Activated naive CD4-positive, alpha-beta T cell treated with anti-CD3 and anti-CD28 coated beads, Interleukin-2, amount 10 ng/mL, durations not matched to agents 7 days and 5 days (primary cell): ENCODE measurements around the gene MACC1.

Experiments
- CTCF ChIA-PET: fragments of 350-600 bp; sonication (Branson Sonifier 250); formaldehyde crosslinking; loops from one replicate; lab custom pipeline; 2021; ENCODE audit warnings: antibody characterized with exemption; lab: Charles Lee
- DNase-seq: peaks from one replicate; pipeline ENCODE4 v3.0.0-alpha.2; 2020
- H3K27ac Mint-ChIP-seq: one replicate; pipeline ENCODE4 v1.8.0; 2021; ENCODE audit warnings: mild to moderate bottlenecking, moderate library complexity, mixed read lengths
- H3K27me3 Mint-ChIP-seq: one replicate; pipeline ENCODE4 v1.8.0; 2021; ENCODE audit warnings: mild to moderate bottlenecking, mixed read lengths
- H3K36me3 Mint-ChIP-seq: one replicate; pipeline ENCODE4 v1.8.0; 2021; ENCODE audit warnings: mixed read lengths
- H3K4me1 Mint-ChIP-seq: one replicate; pipeline ENCODE4 v1.8.0; 2021; ENCODE audit warnings: mixed read lengths
- H3K4me3 Mint-ChIP-seq: one replicate; pipeline ENCODE4 v1.8.0; 2021; ENCODE audit warnings: mild to moderate bottlenecking, moderate library complexity, mixed read lengths
- H3K9me3 Mint-ChIP-seq: one replicate; pipeline ENCODE4 v1.8.0; 2021; ENCODE audit warnings: mixed read lengths

Gene MACC1

GRCh38 chr7:20158684-20159083, 58.5 kb downstream of the MACC1 start:
- Mint-ChIP-seq H3K4me3 (no peak overlapping the region), H3K27ac (no peak overlapping the region), H3K4me1 (no peaks in the 10 kb centered on the region), H3K36me3 (no peaks in the 10 kb centered on the region), H3K9me3 (no peaks in the 10 kb centered on the region), H3K27me3 (no peaks in the 10 kb centered on the region)
- CTCF ChIA-PET, result no interaction called here
- no peak for DNase-seq

DNA sequence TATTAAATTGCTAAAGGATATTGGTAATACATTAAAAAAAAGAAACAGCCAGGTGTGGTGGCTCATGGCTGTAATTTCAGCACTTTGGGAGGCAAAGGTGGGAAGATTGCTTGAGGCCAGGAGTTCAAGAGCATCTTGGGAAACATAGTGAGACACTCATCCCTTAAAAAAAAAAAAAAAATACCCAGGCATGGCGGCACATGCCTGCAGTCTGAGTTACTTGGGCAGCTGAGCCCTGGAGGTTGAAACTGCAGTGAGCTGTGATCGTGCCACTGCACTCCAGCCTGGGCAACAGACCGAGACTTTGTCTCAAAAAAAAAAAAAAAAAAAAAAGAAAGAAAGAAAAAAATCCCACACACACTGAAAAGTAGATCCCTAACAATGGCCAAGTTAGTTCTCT, 59.7 kb downstream of the MACC1 start:
- CTCF ChIA-PET, result interaction anchor here (0.6 kb wide), 1 partner anchor 845 kb away, joined by 3 read pairs; no protein-coding TSS in a partner anchor
- Mint-ChIP-seq H3K27ac (no peak overlapping the region), H3K27me3 (no peaks in the 10 kb centered on the region)

GRCh38 chr7:20153999-20154398, 63.2 kb downstream of the MACC1 start:
- H3K4me1 Mint-ChIP-seq, result no peaks in the 10 kb centered on the region
- H3K27me3 Mint-ChIP-seq, result no peaks in the 10 kb centered on the region
- H3K4me3 Mint-ChIP-seq, result no peak overlapping the region
- CTCF ChIA-PET, result no interaction called here
- H3K9me3 Mint-ChIP-seq, result no peaks in the 10 kb centered on the region
- DNase-seq, result no peak
- H3K36me3 Mint-ChIP-seq, result no peaks in the 10 kb centered on the region
- no peak overlapping the region for H3K27ac Mint-ChIP-seq

More for the DNA sequence above, 59.7 kb downstream of the MACC1 start:
- no peaks in the 10 kb centered on the region for H3K9me3 Mint-ChIP-seq
- DNase-seq, result no peak
- H3K4me3 Mint-ChIP-seq, result no peak overlapping the region
- H3K36me3 Mint-ChIP-seq, result no peaks in the 10 kb centered on the region
- no peaks in the 10 kb centered on the region for H3K4me1 Mint-ChIP-seq

DNA sequence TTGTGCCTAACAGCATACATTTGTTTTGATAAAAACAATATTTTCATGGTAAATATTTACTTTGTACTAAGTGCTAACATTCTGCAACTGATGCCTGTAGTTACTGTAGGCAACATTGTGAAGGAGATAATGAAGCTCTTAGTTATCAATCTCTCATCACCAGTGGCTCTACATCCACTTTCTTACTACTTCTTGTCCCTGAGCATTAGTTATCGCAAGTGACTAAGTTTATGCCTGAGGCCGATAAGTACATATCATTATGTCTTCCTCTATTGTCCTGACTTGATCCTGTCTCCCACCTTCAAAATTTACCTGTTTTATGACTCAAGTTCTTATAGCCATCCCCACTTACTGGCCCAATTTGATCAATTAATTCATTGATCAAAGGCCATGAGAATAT, 63.6 kb downstream of the MACC1 start:
- Mint-ChIP-seq H3K27me3 (no peaks in the 10 kb centered on the region), H3K27ac (no peak overlapping the region), H3K4me1 (no peaks in the 10 kb centered on the region), H3K9me3 (no peaks in the 10 kb centered on the region), H3K36me3 (no peaks in the 10 kb centered on the region), H3K4me3 (no peak overlapping the region)
- CTCF ChIA-PET, result no interaction called here
- DNase-seq, result no peak

- Mint-ChIP-seq H3K4me3 (no peak overlapping the region), H3K27me3 (no peaks in the 10 kb centered on the region), H3K27ac (no peak overlapping the region), H3K4me1 (no peaks in the 10 kb centered on the region), H3K36me3 (no peaks in the 10 kb centered on the region), H3K9me3 (no peaks in the 10 kb centered on the region)
- CTCF ChIA-PET, result no interaction called here
- no peak for DNase-seq
Measured at GRCh38 chr7:20152511-20152910, 64.7 kb downstream of the MACC1 start.

GRCh38 chr7:20151708-20152456, 65.3 kb downstream of the MACC1 start:
- H3K27ac Mint-ChIP-seq, result no peak overlapping the region
- no peaks in the 10 kb centered on the region for H3K4me1 Mint-ChIP-seq
- no peaks in the 10 kb centered on the region for H3K9me3 Mint-ChIP-seq
- DNase-seq, result no peak
- no peaks in the 10 kb centered on the region for H3K36me3 Mint-ChIP-seq
- H3K4me3 Mint-ChIP-seq, result no peak overlapping the region
- CTCF ChIA-PET, result no interaction called here
- no peaks in the 10 kb centered on the region for H3K27me3 Mint-ChIP-seq

GRCh38 chr7:20146451-20146850, 70.7 kb downstream of the MACC1 start:
- H3K4me3 Mint-ChIP-seq, result no peak overlapping the region
- H3K27me3 Mint-ChIP-seq, result no peaks in the 10 kb centered on the region
- CTCF ChIA-PET, result no interaction called here
- no peaks in the 10 kb centered on the region for H3K4me1 Mint-ChIP-seq
- DNase-seq, result no peak
- no peak overlapping the region for H3K27ac Mint-ChIP-seq
- no peaks in the 10 kb centered on the region for H3K9me3 Mint-ChIP-seq
- H3K36me3 Mint-ChIP-seq, result no peaks in the 10 kb centered on the region

DNA sequence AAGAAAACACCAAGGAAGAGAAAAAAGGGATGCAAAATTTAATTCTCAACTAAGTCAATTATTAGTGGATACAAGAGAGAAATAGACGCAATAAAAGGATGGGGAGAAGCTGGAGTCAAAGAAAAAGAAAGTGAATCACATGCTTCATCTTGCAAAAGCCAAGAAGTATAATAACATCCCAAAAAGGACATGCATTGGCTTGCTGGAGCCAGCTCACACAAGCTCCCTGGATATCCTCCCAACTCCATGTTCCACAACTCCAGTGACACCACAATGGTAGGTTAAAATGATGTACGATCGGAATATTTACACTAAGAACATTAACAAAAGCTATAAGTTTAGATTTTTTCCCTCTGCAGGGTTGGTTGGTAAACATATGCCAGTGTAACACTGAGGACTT, 72.4 kb downstream of the MACC1 start:
- H3K27me3 Mint-ChIP-seq, result no peaks in the 10 kb centered on the region
- CTCF ChIA-PET, result no interaction called here
- H3K4me1 Mint-ChIP-seq, result no peaks in the 10 kb centered on the region
- no peaks in the 10 kb centered on the region for H3K9me3 Mint-ChIP-seq
- no peak overlapping the region for H3K27ac Mint-ChIP-seq
- H3K36me3 Mint-ChIP-seq, result no peaks in the 10 kb centered on the region
- no peak for DNase-seq
- H3K4me3 Mint-ChIP-seq, result no peak overlapping the region

DNA sequence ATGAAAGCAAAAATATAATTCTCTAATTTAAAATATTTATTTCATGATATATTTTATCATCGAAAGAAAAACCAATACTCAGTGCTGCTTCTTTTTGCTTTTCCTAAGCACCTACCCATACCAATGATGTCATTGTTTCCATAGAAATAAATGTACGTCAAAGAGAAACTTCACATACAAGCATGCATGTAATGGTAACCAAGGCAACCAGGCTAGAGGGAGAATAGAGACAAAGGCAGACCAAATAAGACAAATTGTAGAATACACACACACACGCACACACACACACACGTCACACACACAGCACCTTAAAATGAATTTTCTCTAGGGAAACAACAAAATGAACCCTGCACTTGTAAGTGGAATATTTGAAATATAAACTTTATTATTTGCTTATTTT, 75.5 kb downstream of the MACC1 start:
- Mint-ChIP-seq H3K36me3 (no peaks in the 10 kb centered on the region), H3K27ac (no peak overlapping the region), H3K27me3 (no peaks in the 10 kb centered on the region), H3K9me3 (no peaks in the 10 kb centered on the region), H3K4me3 (no peak overlapping the region), H3K4me1 (no peaks in the 10 kb centered on the region)
- DNase-seq, result no peak
- CTCF ChIA-PET, result interaction anchor here (0.6 kb wide), 1 partner anchor 29 kb away, joined by 3 read pairs; no protein-coding TSS in a partner anchor

- no peak for DNase-seq
- CTCF ChIA-PET, result no interaction called here
- Mint-ChIP-seq H3K9me3 (no peaks in the 10 kb centered on the region), H3K27me3 (no peaks in the 10 kb centered on the region), H3K36me3 (no peaks in the 10 kb centered on the region), H3K4me3 (no peak overlapping the region), H3K4me1 (no peaks in the 10 kb centered on the region), H3K27ac (no peak overlapping the region)
Measured at GRCh38 chr7:20141002-20141345, 76.2 kb downstream of the MACC1 start.

DNA sequence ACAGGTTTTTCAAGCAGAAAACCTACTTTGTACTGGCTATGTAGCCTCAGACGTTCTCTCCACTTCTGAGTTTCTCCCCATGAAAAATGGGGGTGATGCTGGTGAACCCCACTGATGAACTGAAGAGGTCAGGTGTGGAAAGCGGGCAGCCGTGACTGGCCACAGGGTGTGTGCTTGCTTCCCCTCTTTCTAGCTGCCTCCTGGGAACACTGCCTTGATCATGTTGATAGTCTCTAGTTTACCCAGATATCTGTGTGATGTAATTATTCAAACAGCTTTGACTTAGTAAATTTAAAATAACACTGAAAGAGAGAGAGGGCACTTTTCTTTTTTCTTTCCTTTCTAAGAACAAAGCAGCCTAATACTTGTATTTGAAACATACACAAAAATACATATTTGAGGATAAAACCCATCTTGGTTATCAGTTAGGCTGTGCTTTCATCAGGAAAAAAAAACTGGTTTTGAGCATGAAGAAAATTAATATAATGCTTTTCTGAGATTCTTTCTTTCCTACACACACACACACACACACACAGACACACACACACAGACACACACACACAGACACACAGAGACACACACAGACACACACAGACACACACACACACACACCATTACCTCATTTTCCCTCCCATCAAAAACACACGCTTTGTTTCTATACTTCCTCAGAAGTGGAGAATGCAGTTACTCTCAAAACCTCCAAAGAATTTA, 76.7 kb downstream of the MACC1 start:
- no peak for DNase-seq
- Mint-ChIP-seq H3K27ac (no peak overlapping the region), H3K9me3 (no peaks in the 10 kb centered on the region), H3K4me1 (no peaks in the 10 kb centered on the region), H3K27me3 (no peaks in the 10 kb centered on the region), H3K36me3 (no peaks in the 10 kb centered on the region), H3K4me3 (no peak overlapping the region)
- CTCF ChIA-PET, result no interaction called here

DNA sequence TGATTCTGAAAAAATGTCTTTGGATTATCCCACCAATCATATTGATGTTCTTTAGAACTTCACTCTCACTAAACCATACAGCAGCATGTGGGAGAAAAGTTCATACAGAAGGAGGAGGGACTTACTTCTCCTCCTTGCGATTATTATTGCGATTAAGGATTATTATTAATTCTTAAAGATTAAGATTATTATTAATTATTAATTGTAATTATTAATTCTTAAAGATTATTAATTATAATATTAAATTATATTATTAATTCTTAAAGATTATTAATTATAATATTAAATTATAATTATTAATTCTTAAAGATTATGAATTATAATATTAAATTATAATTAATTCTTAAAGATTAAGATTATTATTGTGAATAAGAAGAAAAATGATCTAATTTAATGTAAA, 80.5 kb downstream of the MACC1 start:
- Mint-ChIP-seq H3K9me3 (no peaks in the 10 kb centered on the region), H3K36me3 (no peaks in the 10 kb centered on the region), H3K4me1 (no peaks in the 10 kb centered on the region), H3K4me3 (no peak overlapping the region), H3K27me3 (no peaks in the 10 kb centered on the region), H3K27ac (no peak overlapping the region)
- CTCF ChIA-PET, result no interaction called here
- DNase-seq, result no peak

DNA sequence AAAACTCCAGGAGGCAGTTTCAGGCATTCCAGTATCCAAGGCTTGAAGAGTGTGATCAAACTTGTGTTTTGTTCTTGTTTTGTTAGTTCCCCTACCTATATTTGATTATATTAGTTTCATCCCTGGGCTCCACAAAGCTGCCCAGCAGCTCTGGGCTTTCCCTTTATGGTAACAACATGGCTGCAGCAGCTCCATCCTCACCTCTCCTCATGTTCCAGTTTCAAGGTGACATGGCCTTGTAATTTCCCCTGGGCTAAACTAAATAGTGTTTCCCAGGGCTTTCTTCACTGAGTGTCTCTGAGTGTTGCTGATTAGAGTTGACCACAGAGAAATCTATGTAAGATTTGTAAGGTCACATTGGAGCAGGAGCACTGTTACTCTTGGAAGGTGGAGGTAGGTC, 83.4 kb downstream of the MACC1 start:
- H3K27ac Mint-ChIP-seq, result no peak overlapping the region
- H3K27me3 Mint-ChIP-seq, result no peaks in the 10 kb centered on the region
- no peaks in the 10 kb centered on the region for H3K9me3 Mint-ChIP-seq
- CTCF ChIA-PET, result no interaction called here
- H3K36me3 Mint-ChIP-seq, result no peaks in the 10 kb centered on the region
- no peak overlapping the region for H3K4me3 Mint-ChIP-seq
- no peaks in the 10 kb centered on the region for H3K4me1 Mint-ChIP-seq
- DNase-seq, result no peak

GRCh38 chr7:20132585-20132984, 84.6 kb downstream of the MACC1 start:
- Mint-ChIP-seq H3K27ac (no peak overlapping the region), H3K36me3 (no peaks in the 10 kb centered on the region), H3K4me3 (no peak overlapping the region), H3K27me3 (no peaks in the 10 kb centered on the region), H3K9me3 (no peaks in the 10 kb centered on the region), H3K4me1 (no peaks in the 10 kb centered on the region)
- CTCF ChIA-PET, result no interaction called here
- DNase-seq, result no peak

DNA sequence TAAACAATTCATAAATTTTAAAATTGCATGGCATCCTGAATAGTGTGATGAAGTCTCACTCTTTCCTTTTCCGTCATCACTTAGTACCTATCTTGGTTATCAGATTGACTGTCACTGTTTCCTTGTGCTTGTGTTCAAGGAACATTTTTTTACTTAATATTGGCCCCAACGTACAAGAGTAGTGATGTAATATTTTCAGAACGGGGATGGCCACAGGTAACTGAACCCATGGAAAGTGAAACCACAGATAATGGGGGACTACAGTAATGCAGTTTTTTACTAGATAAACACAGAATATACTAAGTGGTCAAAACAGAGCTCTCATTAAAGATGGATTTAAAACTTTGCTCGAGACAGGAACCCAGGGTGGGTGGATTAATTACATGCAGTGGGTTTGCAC, 85.4 kb downstream of the MACC1 start:
- no peaks in the 10 kb centered on the region for H3K9me3 Mint-ChIP-seq
- H3K36me3 Mint-ChIP-seq, result no peaks in the 10 kb centered on the region
- H3K27ac Mint-ChIP-seq, result no peak overlapping the region
- no peak overlapping the region for H3K4me3 Mint-ChIP-seq
- CTCF ChIA-PET, result no interaction called here
- H3K27me3 Mint-ChIP-seq, result no peaks in the 10 kb centered on the region
- DNase-seq, result no peak
- no peaks in the 10 kb centered on the region for H3K4me1 Mint-ChIP-seq
